Measurements from ENCODE around the gene ZNF343.
A peak's percentile ranks its signal among the peaks of the same experiment; 100 is the strongest.
"Not testable (repeated sequence)": the region's sequence is repeated elsewhere in the genome, so short reads cannot be mapped to it uniquely, and the experiment has no call there.

ZNF343 gene

DNA sequence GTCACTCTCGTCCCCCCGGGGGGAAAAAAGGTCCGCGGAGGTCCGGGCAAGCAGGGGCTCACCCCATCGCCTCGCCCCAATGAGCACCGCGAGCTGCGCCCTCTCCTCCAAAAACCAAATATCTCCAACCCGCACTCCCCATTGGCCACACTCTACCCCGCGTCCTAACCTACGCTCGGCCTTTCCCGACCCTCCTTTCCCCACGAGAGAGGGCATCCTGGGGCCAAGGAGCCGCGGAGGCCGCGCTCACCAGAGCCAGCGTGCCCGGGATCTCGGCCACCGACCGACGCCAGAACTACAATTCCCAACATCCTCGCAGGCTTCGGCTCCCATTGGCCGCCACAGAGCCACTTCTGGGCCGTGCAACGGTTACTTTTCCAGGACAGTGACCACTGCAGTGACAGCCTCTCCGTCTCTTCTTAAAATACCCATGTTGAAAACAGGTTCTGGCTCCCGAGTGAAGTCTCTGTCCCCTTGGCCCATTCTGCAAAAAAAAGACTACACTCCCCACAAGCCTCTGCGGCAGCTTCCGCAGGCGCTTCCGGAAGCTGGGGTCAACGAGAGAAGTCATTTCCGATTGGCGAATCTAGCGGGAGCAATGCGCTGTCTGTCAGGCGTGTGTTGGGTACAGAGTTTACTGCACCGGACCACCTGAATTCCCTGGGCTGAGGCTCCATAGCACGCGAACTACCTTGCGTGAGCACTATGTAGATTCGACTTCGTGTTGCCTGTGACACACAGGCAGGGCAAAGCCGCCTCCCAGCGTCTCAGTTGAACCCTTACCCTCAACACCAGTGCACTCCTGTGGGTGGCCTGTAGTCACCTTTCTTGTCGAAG is at the start of gene ZNF343:
TSS of gene ZNF343 (minus strand) at position 285 of the 837 bp plus-strand sequence. CDS start 15,020 bp downstream, outside the sequence.
- DNase-seq = peak; percentile 89

- no peak for DNase-seq
Measured at GRCh38 chr20:2557873-2558580, 49.3 kb upstream of the ZNF343 start.

- no peak for DNase-seq
Measured at GRCh38 chr20:2545594-2545993, 36.9 kb upstream of the ZNF343 start.

- no peak for DNase-seq
Measured at GRCh38 chr20:2544211-2544610, 35.5 kb upstream of the ZNF343 start.

GRCh38 chr20:2542361-2542760 is 33.6 kb upstream of the ZNF343 start:
- DNase-seq = no peak

DNA sequence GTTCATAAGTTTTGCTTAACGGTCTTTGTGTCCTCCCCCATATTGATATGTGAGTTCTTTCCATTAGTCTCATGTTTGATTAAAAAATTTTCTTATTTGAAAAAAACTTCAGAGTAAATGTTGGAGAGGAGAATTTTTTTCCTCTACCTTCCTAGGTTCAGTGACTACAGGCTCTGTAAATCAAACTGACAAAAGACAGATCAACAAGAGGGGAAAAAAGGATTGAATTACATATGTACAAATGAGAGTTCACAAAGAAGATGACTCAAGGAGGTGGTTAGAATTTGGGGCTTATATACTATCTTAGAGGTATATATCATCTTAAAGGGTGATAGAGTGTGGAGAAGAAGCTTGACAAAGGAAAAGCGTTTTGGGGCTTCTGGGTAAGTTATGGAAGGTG is 33.2 kb upstream of the ZNF343 start:
- DNase-seq = no peak

GRCh38 chr20:2538931-2539720 is 30.4 kb upstream of the ZNF343 start:
- DNase-seq = no peak

DNA sequence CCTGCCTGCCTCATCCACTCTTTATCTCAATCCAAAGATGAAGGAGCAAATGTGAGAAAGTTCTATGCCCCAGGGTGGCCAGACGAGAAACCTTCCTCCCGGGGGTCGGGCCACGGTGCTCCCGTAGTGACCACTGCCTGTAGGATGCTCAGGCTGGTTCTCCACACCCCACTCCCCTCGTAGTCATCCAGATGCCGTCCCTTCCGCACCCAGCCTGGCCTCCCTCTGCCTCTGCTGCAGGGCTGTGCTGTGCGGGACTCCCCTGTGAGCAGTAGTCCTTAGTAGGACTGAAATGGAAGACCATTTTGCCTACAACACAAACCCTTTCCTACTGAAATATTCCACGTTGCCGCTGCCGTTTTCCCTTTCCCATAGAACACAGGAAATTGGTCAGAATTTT is 29.6 kb upstream of the ZNF343 start:
- DNase-seq = no peak

DNA sequence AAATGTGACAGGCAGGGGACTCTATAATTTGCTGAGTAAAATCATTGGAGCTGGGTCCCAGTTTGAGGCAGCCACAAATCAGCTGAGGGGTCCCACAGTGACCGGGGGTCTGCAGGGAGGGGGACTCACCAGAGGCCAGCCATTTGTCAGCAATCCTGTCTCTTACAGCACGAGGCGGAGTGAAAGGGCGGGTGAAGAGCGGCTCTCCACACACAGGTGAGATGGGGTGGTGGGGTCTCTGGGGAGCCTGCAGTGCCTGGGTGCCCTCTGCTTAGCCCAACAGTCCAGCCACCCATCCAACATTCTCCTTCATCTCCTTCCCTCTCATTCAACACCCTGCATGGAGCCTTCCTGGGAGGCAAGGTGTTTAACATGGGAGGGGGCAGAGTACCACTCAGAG is 28.4 kb upstream of the ZNF343 start:
- no peak for DNase-seq

DNA sequence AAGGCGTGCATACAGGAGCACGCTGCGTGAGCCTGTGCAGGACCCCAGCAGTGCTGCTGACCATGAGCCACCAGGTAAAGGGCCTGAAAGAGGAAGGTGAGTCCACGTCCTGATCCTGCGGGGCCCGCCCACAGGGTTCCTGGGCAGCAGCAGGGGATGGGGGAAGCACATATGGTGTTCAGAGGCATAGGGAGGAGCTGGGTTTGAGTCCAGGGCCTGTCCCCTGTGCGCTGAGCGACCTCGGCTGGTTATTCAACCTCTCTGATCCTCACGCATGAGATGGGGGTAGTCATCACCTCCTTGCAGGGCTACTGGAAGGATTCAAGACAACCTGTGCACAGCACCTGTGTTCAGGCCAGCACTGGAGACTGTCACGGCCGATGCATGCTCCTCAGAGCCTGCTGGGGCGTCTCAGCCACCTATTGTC is 27.9 kb upstream of the ZNF343 start, which contains the start of gene TMC2:
TSS of gene TMC2 (plus strand) at position 14 of the 427 bp plus-strand sequence. CDS start at position 63, 49 bp downstream.
- no peak for DNase-seq

DNA sequence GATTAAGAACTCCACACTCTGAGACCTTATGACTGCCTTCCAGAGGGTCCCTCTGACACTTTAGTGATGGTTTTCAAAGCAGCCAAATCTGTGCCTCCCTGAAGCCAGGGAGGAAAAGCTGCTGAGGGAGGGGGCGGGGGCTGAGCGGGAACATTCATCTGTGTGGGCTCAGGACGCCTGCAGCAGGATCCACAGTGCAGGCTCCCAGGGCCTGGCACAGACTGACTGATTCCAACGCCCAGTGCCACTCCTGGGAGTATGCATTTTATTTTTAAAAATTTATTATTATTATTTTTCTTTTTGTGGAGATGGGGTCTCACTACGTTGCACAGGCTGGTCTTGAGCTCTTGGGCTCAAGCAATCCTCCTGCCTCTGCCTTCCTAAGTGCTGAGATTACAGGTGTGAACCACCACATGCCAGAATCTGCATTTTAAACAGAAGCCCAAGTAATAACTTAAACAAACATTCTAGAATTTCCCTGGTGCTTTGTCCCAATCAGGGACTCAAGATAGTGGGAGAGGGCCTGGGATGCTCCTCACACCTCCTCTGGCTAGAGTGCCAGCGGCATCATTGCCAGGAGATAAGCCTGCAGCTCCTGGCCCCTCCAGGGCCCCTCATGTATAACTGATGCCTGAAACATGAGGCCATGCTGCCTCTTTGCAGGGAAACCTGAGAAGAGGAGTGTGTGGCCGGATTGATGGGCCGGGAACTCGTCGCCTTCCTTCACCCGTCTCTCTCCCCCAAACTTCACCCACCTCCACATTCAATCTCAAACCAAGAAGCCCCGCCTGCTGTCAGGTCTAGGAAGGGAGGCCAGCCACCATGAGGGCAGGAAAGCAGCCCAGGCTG is 27.2 kb upstream of the ZNF343 start:
- no peak for DNase-seq

GRCh38 chr20:2533118-2533517 is 24.4 kb upstream of the ZNF343 start:
- no peak for DNase-seq

DNA sequence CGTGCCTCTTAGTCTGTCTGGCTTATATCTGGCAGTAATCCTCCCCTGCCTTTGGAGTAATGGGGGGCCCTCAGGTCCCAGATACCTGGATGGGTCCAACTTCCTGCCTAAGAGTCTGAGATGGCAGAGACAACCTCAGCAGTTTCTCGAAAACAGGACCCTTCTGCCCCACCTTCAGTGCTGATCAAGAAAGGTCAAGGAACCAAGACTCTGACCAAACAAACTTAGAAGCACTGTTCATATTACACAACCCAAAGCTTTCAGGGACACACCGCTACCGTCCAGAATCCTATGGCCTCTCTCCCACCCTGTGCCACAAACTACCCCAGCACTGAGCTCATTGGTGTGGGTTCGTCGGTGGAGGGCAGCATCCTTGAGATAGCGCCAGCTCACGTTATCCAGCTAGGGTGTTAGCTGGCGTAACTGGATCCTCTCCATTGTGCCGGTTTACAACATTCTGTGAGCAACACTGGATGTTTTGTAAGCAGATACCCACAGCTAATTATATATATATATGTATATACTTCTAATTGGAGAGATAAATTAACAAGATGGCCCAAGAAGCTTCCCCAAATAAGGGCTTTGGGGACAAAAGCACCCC is 20.1 kb upstream of the ZNF343 start:
- DNase-seq = no peak

DNA sequence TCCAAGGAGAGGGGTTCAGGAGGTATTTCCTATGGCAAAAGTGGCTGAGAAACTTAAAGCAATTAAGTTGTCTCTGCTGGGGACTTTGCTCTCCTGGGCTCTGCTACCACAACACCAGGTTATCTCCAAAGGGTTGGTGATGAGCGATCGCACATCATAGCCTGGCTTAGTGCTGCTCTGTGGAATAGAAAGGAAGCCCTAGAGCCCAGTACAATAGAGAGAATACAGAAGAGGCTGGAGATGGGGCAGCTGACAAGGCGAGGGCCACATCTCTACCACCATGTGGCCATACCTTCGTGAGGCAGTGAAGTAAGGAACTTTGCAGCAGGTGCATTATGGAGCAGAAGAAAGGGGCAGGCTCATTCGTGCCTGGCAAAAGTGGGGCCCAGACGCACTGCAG is 19.0 kb upstream of the ZNF343 start:
- no peak for DNase-seq

- DNase-seq = not testable (repeated sequence)
Measured at GRCh38 chr20:2526218-2526583, 17.5 kb upstream of the ZNF343 start.

GRCh38 chr20:2524709-2525506 is 16.2 kb upstream of the ZNF343 start:
- peak; percentile 69 for DNase-seq

- peak; percentile 78 for DNase-seq
Measured at GRCh38 chr20:2523919-2524708, 15.4 kb upstream of the ZNF343 start.

DNA sequence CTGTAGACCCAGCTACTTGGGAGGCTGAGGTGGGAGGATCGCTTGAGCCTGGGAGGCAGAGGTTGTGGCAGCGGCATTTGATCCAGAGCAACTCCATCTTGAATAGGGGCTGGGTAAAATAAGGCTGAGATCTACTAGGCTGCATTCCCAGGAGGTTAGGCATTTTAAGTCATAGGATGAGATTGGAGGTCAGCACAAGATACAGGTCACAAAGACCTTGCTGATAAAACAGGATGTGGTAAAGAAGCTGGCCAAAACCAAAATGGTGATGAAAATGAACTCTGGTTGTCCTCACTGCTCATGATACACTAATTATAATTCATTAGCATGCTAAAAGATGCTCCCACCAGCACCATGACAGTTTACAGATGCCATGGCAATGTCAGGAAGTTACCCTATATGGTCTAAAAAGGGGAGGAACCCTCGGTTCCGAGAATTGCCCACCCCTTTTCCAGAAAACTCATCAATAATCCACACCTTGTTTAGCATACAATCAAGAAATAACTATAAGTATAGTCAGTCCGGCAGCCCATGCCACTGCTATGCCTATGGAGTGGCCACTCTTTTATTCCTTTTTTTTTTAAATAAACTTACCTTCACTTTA is 14.2 kb upstream of the ZNF343 start:
- not testable (repeated sequence) for DNase-seq

Measured in NCI-H748 treated with DMSO at 0.1 percent for 48 hours (cell line).